ENCODE data around the gene ZFHX3.

DNA sequence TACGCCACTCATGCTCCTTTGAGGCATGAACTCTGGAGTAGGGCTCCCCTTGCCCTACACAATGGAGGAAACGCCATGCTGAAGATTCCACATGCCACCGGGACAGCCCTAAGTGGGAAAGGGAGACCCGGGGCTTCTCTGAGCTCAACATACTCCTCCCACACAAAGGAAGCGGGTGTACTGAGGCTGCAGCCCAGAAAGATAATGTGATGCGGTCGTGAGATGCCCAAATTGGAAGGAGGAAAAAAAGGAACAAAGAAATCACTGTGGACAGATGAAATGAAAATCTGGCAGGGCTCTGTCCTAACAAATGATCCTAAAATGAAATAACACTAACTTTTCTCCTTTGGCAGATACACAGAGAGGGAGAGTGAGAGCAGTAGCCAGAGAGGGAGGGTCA lies 182.1 kb downstream of the ZFHX3 start:
- TF ChIP-seq, protein P1, sequence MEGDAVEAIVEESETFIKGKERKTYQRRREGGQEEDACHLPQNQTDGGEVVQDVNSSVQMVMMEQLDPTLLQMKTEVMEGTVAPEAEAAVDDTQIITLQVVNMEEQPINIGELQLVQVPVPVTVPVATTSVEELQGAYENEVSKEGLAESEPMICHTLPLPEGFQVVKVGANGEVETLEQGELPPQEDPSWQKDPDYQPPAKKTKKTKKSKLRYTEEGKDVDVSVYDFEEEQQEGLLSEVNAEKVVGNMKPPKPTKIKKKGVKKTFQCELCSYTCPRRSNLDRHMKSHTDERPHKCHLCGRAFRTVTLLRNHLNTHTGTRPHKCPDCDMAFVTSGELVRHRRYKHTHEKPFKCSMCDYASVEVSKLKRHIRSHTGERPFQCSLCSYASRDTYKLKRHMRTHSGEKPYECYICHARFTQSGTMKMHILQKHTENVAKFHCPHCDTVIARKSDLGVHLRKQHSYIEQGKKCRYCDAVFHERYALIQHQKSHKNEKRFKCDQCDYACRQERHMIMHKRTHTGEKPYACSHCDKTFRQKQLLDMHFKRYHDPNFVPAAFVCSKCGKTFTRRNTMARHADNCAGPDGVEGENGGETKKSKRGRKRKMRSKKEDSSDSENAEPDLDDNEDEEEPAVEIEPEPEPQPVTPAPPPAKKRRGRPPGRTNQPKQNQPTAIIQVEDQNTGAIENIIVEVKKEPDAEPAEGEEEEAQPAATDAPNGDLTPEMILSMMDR (IDR thresholded peaks at IDR 0.05): no peak
- no peak for TF ChIP-seq EZH2 (IDR thresholded peaks at IDR 0.05; ENCODE audit: borderline replicate concordance, insufficient read depth, low read depth, low read length, poor library complexity, severe bottlenecking)

All from B cell (primary cell).